K562 (cell line): ENCODE results near the gene ZNF385D. TPM values are rescaled to one million over a fixed set of nuclear protein-coding genes. Genes with fewer than 3 reads are reported as not detected.

ENCODE experiments used
- CXXC5 ChIP-seq: fragments of 250-450 bp; sonication (Bioruptor Pico); IDR thresholded peaks from 2 replicates; pipeline ENCODE4 v1.8.0; 2022; ENCODE audit warnings: inconsistent platforms, mild to moderate bottlenecking, moderate library complexity
- EP400 ChIP-seq: fragments of 450-650 bp; IDR thresholded peaks from 2 replicates; pipeline ENCODE4 v1.6.1; 2017; ENCODE audit warnings: antibody characterized with exemption, mild to moderate bottlenecking, moderate library complexity
- ILF3 ChIP-seq: fragments of 450-650 bp; IDR thresholded peaks from 2 replicates; pipeline ENCODE4 v1.6.1; 2018; ENCODE audit warnings: antibody characterized with exemption, mild to moderate bottlenecking, moderate library complexity, borderline replicate concordance
- NFE2 ChIP-seq: IDR thresholded peaks from 2 replicates; pipeline ENCODE4 v1.6.1; 2014; ENCODE audit warnings: antibody characterized with exemption, low read depth
- NFE2L1 ChIP-seq: fragments of 450-650 bp; IDR thresholded peaks from 2 replicates; pipeline ENCODE4 v1.6.1; 2016; ENCODE audit warnings: missing genetic modification characterization, low read depth, mild to moderate bottlenecking, missing compliant biosample characterization, moderate library complexity, borderline replicate concordance
- PML ChIP-seq: IDR thresholded peaks from 2 replicates; pipeline ENCODE4 v1.6.1; 2012; ENCODE audit warnings: low read length, inconsistent platforms
- RAD21 ChIP-seq, 2 experiments: fragments of 250-450 bp in 1 of 2; fragments of 450-650 bp in 1 of 2; sonication (Bioruptor Pico) in 1 of 2; formaldehyde crosslinking in 1 of 2; IDR thresholded peaks in 1 of 2; conservative IDR thresholded peaks in 1 of 2; 2 replicates each; pipeline versions ENCODE4 v1.4.0 to v1.8.0; 2020 to 2022; ENCODE audit warnings: mild to moderate bottlenecking in 2 of 2, moderate library complexity in 1 of 2
- RBM22 ChIP-seq: fragments of 200-400 bp; formaldehyde crosslinking; IDR thresholded peaks from 2 replicates; pipeline ENCODE4 v1.6.1; 2018; ENCODE audit warnings: low read length, low read depth; ENCODE audit not compliant: poor library complexity, severe bottlenecking
- SMC3 ChIP-seq: conservative IDR thresholded peaks from 2 replicates; pipeline ENCODE4 v1.6.1; 2011; ENCODE audit warnings: low read depth, low read length, improper control_type of control experiment; ENCODE audit not compliant: insufficient read depth
- ZC3H11A ChIP-seq: IDR thresholded peaks from 2 replicates; pipeline ENCODE4 v1.6.1; 2012; ENCODE audit warnings: low read depth, low read length, improper control_type of control experiment
- ZNF165 ChIP-seq: fragments of 250-450 bp; sonication (Bioruptor Pico); IDR thresholded peaks from 2 replicates; pipeline ENCODE4 v1.4.0; 2020; ENCODE audit warnings: borderline replicate concordance
- ZNF253 ChIP-seq: fragments of 250-450 bp; sonication (Bioruptor Pico); conservative IDR thresholded peaks from 2 replicates; pipeline ENCODE4 v1.6.1; 2021; ENCODE audit warnings: mild to moderate bottlenecking
- ZNF311 ChIP-seq: fragments of 250-450 bp; sonication (Bioruptor Pico); IDR thresholded peaks from 2 replicates; pipeline ENCODE4 v1.4.0; 2020; ENCODE audit warnings: mild to moderate bottlenecking, moderate library complexity
- ZNF384 ChIP-seq: IDR thresholded peaks from 2 replicates; pipeline ENCODE4 v1.6.1; 2012; ENCODE audit warnings: low read depth, low read length, improper control_type of control experiment
- ZNF778 ChIP-seq: fragments of 450-650 bp; formaldehyde crosslinking; IDR thresholded peaks from 2 replicates; pipeline ENCODE4 v1.4.0; 2020; ENCODE audit warnings: mild to moderate bottlenecking, moderate library complexity
- polyA plus RNA-seq, 8 experiments: library from polyadenylated mRNA; depleted of rRNA in 4 of 8; stranded (reverse) in 5 of 8; unstranded in 3 of 8; fragments of >200 nt; fragmentation: Nextera tagmentation in 2 of 8; fragmentation: Illumina TruSeq in 1 of 8; extraction: Ambion mirVana in 2 of 8; extraction: Trizol in 1 of 8; gene quantifications; 2 replicates each; pipeline versions ENCODE4 v1.2.1 to v1.2.3, GENCODE V29; 2011 to 2014; ENCODE audit warnings: inconsistent platforms in 1 of 8, missing spikeins in 1 of 8
- total RNA-seq, 7 experiments: library from RNA; depleted of rRNA in 6 of 7; stranded (reverse); fragments of >200 nt in 6 of 7; fragmentation: Illumina TruSeq in 2 of 7; extraction: Trizol in 2 of 7; gene quantifications; 2 replicates each; pipeline versions ENCODE4 v1.2.1 to v1.2.3, GENCODE V29; 2011 to 2021; ENCODE audit warnings: low replicate concordance in 1 of 7
- TF ChIP-seq, protein P1 (sequence below): sonication (generic); formaldehyde crosslinking; IDR thresholded peaks from 2 replicates; pipeline ENCODE4 v1.8.0; 2022; ENCODE audit warnings: missing genetic modification reagents, mild to moderate bottlenecking, borderline replicate concordance
- TF ChIP-seq, protein P2 (sequence below): fragments of 450-650 bp; IDR thresholded peaks from 2 replicates; pipeline ENCODE4 v1.6.1; 2016; ENCODE audit warnings: missing biosample characterization, missing genetic modification characterization
- TF ChIP-seq, protein P3 (sequence below): sonication (generic); formaldehyde crosslinking; IDR thresholded peaks from 2 replicates; pipeline ENCODE4 v1.8.0; 2022; ENCODE audit warnings: mild to moderate bottlenecking, low read depth, missing genetic modification reagents

Gene ZNF385D
- total and polyA plus RNA-seq, 9 of the 15 experiments (the other 6 are each of a cell fraction or from before 2014, with no cell fraction given) = 0.14 to 1.7 (median 0.51) TPM

DNA sequence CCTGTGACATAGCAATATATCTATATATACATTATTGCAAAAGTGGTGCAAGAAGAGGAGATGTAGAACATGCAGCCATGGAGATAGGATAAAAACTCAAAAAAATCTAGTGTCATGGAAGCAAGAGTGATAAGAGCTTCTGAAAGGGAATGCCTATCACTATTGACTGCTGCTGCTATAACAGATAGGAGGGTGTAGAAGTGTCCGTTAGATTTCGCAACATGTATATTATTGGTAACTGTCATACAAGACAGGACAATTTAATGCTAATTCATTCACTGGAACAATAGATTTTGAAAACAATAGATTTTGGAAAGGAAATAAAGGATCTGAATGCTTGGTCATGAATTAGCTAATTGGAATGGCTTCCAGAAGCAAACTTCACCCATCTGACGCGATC, 224.5 kb downstream of the ZNF385D start (continued):
- TF ChIP-seq RAD21 (CRISPR knock-in tag; conservative IDR thresholded peaks at IDR 0.05 in 1 of 2, IDR thresholded peaks at IDR 0.05 in 1 of 2) (no peak), ILF3 (no peak), ZNF384 (0 out of 2 replicates have a peak, but pooled peaks have one; percentile 9), NFE2 (peak; percentile 31), CXXC5 (CRISPR knock-in tag) (no peak), NFE2L1 (tag) (no peak), ZNF311 (CRISPR knock-in tag) (peak; percentile 66), SMC3 (no peak), EP400 (no peak), RBM22 (no peak), PML (peak; percentile 44; the same call in 1 of the 2 replicates), ZC3H11A (no peak), ZNF253 (CRISPR knock-in tag) (no peak), ZNF165 (CRISPR knock-in tag) (no peak), ZNF778 (no peak)
- TF ChIP-seq, protein P1, sequence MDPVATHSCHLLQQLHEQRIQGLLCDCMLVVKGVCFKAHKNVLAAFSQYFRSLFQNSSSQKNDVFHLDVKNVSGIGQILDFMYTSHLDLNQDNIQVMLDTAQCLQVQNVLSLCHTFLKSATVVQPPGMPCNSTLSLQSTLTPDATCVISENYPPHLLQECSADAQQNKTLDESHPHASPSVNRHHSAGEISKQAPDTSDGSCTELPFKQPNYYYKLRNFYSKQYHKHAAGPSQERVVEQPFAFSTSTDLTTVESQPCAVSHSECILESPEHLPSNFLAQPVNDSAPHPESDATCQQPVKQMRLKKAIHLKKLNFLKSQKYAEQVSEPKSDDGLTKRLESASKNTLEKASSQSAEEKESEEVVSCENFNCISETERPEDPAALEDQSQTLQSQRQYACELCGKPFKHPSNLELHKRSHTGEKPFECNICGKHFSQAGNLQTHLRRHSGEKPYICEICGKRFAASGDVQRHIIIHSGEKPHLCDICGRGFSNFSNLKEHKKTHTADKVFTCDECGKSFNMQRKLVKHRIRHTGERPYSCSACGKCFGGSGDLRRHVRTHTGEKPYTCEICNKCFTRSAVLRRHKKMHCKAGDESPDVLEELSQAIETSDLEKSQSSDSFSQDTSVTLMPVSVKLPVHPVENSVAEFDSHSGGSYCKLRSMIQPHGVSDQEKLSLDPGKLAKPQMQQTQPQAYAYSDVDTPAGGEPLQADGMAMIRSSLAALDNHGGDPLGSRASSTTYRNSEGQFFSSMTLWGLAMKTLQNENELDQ (CRISPR knock-in tag) = no peak
- TF ChIP-seq, protein P2, sequence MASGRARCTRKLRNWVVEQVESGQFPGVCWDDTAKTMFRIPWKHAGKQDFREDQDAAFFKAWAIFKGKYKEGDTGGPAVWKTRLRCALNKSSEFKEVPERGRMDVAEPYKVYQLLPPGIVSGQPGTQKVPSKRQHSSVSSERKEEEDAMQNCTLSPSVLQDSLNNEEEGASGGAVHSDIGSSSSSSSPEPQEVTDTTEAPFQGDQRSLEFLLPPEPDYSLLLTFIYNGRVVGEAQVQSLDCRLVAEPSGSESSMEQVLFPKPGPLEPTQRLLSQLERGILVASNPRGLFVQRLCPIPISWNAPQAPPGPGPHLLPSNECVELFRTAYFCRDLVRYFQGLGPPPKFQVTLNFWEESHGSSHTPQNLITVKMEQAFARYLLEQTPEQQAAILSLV (tag) = no peak
- TF ChIP-seq, protein P3, sequence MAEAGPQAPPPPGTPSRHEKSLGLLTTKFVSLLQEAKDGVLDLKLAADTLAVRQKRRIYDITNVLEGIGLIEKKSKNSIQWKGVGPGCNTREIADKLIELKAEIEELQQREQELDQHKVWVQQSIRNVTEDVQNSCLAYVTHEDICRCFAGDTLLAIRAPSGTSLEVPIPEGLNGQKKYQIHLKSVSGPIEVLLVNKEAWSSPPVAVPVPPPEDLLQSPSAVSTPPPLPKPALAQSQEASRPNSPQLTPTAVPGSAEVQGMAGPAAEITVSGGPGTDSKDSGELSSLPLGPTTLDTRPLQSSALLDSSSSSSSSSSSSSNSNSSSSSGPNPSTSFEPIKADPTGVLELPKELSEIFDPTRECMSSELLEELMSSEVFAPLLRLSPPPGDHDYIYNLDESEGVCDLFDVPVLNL (CRISPR knock-in tag) = no peak
